DOHH2 (cell line): ENCODE data around the gene LRFN4.

Experiments used
- CTCF ChIP-seq: fragments of 200-600 bp; sonication (generic); IDR thresholded peaks from one replicate; pipeline ENCODE4 v1.5.1; 2014; ENCODE audit warnings: antibody characterized with exemption, mild to moderate bottlenecking, low read depth, low read length; ENCODE audit not compliant: poor library complexity, severe bottlenecking
- EZH2phosphoT487 ChIP-seq: fragments of 200-600 bp; sonication (generic); IDR thresholded peaks from 2 replicates; pipeline ENCODE4 v1.6.1; 2017; ENCODE audit warnings: borderline replicate concordance, mild to moderate bottlenecking, antibody characterized with exemption, low read length, moderate library complexity, mixed read lengths

- TF ChIP-seq CTCF (no peak), EZH2phosphoT487 (no peak)
Observed at GRCh38 chr11:66861038-66861773, 4.3 kb downstream of the LRFN4 start.
